Mesodermal cell (in vitro differentiated cells): ENCODE results near the gene RAP1A.
"Not testable (repeated sequence)": the region's sequence is repeated elsewhere in the genome, so short reads cannot be mapped to it uniquely, and the experiment has no call there.

ENCODE experiments used
- H3K27ac ChIP-seq: 2 replicates; pipeline ENCODE4 v1.7.0; 2013; ENCODE audit warnings: mild to moderate bottlenecking, low read depth, low read length, moderate library complexity; ENCODE audit not compliant: severe bottlenecking
- H3K36me3 ChIP-seq: 2 replicates; pipeline ENCODE4 v1.7.1; 2013; ENCODE audit warnings: mild to moderate bottlenecking, low read length, moderate library complexity; ENCODE audit not compliant: control insufficient read depth, insufficient read depth
- H3K4me1 ChIP-seq: one replicate; pipeline ENCODE4 v1.7.1; 2013; ENCODE audit warnings: mild to moderate bottlenecking, low read length; ENCODE audit not compliant: insufficient read depth, control insufficient read depth, poor library complexity, severe bottlenecking
- H3K4me3 ChIP-seq: 2 replicates; pipeline ENCODE4 v1.7.0; 2013; ENCODE audit warnings: low read length, control low read depth, mild to moderate bottlenecking; ENCODE audit not compliant: insufficient read depth, poor library complexity, severe bottlenecking; ENCODE audit errors: extremely low read depth
- H3K9me3 ChIP-seq: 2 replicates; pipeline ENCODE4 v1.7.1; 2013; ENCODE audit warnings: mild to moderate bottlenecking, low read length, moderate library complexity; ENCODE audit not compliant: control insufficient read depth
- WGBS, 2 experiments: methylation state at CpG; one replicate each; pipeline ENCODE4 v1.1.5; 2013; ENCODE audit warnings: missing lambda C conversion rate in 2 of 2; ENCODE audit not compliant: insufficient coverage in 2 of 2; 5-methylcytosine and 5-hydroxymethylcytosine counted together

Gene RAP1A

DNA sequence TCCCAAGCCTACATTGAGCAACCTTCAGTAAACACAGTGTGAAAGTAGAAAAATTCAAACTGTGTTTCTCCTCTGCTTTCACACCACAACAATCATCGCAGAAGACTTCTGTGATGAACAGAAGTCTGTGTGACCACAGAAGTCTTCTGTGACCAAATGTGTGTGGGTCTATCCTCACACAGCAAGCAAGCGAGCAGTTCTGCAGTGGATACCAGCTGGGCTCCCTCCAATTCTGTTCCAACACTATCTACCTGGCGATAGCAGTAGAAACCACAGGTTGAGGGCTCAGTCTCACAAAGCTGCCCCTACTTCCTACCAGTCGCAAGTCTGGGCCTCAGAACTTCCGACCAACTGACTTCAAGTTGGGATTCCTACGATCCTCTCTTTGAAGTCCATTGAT, 21.0 kb upstream of the RAP1A start:
- Histone ChIP-seq H3K4me1 (peaks cover 6% of the 10 kb centered on the region), H3K27ac (no peak overlapping the region), H3K4me3 (no peak overlapping the region), H3K36me3 (no peaks in the 10 kb centered on the region), H3K9me3 (no peaks in the 10 kb centered on the region)
- WGBS, 2 experiments = 98 to 100% methylated on average over 4 to 5 of the region's 6 CpGs

DNA sequence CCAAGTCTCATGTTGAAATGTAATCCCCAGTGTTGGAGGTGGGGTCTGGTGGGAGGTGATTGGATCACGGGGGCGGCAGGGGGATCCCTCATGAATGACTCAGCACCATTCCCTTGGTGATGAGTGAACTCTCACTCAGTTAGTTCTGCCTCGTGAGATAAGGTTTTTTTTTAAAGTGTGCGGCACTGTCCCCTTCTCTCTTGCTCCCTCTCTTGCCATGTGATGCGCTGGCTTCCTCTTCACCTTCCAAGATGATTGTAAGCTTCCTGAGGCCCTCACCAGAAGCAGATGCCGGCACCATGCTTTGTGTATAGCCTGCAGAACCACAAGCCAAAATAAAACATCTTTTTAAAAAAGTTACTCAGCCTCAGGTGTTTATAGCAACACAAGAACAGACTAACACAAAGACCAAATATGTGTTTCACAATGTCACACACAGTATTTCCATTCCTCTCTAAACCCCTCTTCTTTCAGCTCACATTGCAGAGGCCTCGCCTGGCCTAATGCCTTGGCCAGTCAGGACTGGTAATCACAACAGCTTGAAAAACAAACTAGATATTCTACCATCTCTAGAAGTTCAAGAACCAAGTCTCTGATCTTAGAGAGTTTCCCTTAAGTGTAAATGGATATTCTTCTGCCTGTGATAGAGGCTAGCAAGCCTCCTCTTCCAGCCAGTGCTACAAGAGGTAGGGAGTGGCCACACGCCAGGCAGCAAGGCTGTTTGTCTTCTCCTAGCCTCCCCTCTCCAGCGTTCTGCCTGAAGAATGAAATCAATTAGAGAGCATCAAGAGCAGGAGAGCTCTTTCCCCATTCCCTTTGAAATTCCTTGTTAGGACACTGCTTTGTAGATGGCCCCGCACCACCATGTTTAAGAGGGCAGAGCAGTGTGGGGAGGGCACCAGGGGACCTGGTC, 19.6 kb upstream of the RAP1A start:
- H3K4me1 ChIP-seq = peaks cover 2% of the 10 kb centered on the region
- no peaks in the 10 kb centered on the region for H3K36me3 ChIP-seq
- no peaks in the 10 kb centered on the region for H3K9me3 ChIP-seq
- no peak overlapping the region for H3K27ac ChIP-seq
- 87 to 96% methylated on average over 5 to 10 of the region's 10 CpGs for WGBS, 2 experiments
- H3K4me3 ChIP-seq = no peak overlapping the region

GRCh38 chr1:111600886-111601386, 18.7 kb upstream of the RAP1A start:
- Histone ChIP-seq H3K36me3 (no peaks in the 10 kb centered on the region), H3K4me1 (peaks cover 3% of the 10 kb centered on the region), H3K4me3 (no peak overlapping the region), H3K27ac (no peak overlapping the region), H3K9me3 (no peaks in the 10 kb centered on the region)
- WGBS, 2 experiments = 82 to 97% methylated on average over 4 of the region's 6 CpGs

- Histone ChIP-seq H3K4me1 (peaks cover 3% of the 10 kb centered on the region), H3K36me3 (no peaks in the 10 kb centered on the region), H3K9me3 (no peaks in the 10 kb centered on the region), H3K4me3 (no peak overlapping the region), H3K27ac (no peak overlapping the region)
Measured at GRCh38 chr1:111602302-111602701, 17.3 kb upstream of the RAP1A start.

DNA sequence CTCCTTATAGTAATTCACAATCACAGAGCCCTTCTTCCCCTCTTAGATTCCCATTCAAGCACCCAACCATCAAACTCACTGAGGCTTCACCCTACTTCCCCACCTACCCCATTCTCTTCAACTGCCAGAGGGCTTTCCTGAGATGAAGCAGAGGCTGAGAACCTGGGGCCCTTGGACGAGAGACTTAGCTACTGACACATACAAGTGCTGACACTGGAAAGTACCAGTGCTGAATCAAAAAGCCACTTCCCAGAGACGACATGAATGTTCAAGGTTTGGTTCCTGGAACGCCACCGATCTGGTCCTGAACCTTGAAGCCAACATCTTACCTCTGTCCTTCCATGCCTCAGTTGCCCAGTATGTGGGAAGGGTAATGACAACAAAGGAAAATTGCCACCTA, 16.6 kb upstream of the RAP1A start:
- H3K9me3 ChIP-seq = no peaks in the 10 kb centered on the region
- no peaks in the 10 kb centered on the region for H3K36me3 ChIP-seq
- H3K4me3 ChIP-seq = no peak overlapping the region
- H3K4me1 ChIP-seq = peaks cover 3% of the 10 kb centered on the region
- 82 to 100% methylated on average over 3 of the region's 4 CpGs for WGBS, 2 experiments
- H3K27ac ChIP-seq = no peak overlapping the region

DNA sequence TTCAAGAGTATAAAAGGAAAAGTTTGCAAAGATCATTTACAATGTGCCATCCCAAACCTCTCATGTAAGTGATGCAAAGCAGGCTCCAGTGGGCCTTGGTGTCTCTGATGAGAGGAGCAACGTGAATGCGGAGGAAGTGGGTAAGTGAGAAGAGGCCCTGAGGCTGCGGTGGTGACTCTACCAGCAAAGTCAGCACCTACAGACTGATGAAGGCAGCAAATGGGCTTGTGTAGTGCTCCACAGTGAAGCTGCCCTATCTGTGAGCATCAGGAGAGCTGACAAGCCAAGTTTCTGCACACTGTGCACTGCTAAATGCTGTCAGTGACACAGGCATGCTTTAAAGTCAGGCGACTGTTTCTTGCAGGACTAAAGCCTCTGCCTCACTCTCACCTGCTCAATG, 15.6 kb upstream of the RAP1A start:
- no peaks in the 10 kb centered on the region for H3K9me3 ChIP-seq
- H3K36me3 ChIP-seq = no peaks in the 10 kb centered on the region
- peaks cover 3% of the 10 kb centered on the region for H3K4me1 ChIP-seq
- no peak overlapping the region for H3K4me3 ChIP-seq
- 85 to 94% methylated on average over 4 of the region's 4 CpGs for WGBS, 2 experiments
- no peak overlapping the region for H3K27ac ChIP-seq

DNA sequence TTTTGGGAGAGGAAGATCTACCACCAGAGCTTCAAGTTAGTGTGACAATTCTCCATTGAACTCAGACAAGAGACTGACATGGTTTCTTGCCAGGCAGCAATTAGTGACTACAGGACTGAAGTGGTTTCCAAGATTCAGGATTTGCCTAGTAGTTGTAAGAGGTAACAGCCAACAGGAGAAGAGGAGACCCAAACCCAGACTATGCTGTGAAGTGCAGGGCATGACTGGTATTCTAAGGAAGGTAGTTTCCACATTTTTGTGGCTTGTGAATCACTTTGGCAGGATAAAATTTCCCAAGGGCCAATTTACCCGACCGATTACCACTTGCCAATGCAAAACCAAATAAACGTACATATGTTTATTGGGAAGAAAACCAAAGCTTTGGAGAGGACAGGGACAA, 14.7 kb upstream of the RAP1A start:
- Histone ChIP-seq H3K4me1 (peaks cover 3% of the 10 kb centered on the region), H3K4me3 (no peak overlapping the region), H3K27ac (no peak overlapping the region), H3K36me3 (no peaks in the 10 kb centered on the region), H3K9me3 (no peaks in the 10 kb centered on the region)
- WGBS, 2 experiments = 100% methylated on average over 3 of the region's 3 CpGs; no CpG with 5 or more reads in 1 of the 2 experiments

DNA sequence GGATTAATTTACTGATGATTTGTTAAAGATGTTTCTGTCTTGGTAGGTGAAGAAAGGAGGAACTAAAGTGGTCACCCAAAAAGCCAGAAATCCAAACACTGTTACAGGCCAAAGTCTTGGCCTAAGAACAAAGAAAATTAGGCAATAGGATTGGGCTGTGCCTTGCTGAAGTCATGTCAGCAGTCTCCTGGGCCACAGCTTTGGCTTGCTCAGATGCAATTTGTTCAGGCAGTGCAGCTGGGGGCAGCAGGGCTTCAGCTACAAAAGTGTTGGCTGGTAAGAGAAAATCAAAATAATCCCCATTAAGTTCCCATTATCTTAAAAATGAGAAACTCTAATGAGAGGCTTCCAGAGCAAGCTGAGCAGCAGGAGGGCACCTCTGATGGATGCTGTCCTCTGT, 14.0 kb upstream of the RAP1A start:
- Histone ChIP-seq H3K27ac (no peak overlapping the region), H3K4me3 (no peak overlapping the region)

GRCh38 chr1:111606457-111607215, 13.0 kb upstream of the RAP1A start:
- not testable (repeated sequence) for H3K27ac ChIP-seq, H3K4me1 ChIP-seq, H3K9me3 ChIP-seq, H3K36me3 ChIP-seq, H3K4me3 ChIP-seq
- 84 to 86% methylated on average over 3 of the region's 8 CpGs for WGBS, 2 experiments

More for the DNA sequence above, 14.0 kb upstream of the RAP1A start:
- Histone ChIP-seq H3K4me1 (peaks cover 3% of the 10 kb centered on the region), H3K9me3 (no peaks in the 10 kb centered on the region), H3K36me3 (no peaks in the 10 kb centered on the region)

DNA sequence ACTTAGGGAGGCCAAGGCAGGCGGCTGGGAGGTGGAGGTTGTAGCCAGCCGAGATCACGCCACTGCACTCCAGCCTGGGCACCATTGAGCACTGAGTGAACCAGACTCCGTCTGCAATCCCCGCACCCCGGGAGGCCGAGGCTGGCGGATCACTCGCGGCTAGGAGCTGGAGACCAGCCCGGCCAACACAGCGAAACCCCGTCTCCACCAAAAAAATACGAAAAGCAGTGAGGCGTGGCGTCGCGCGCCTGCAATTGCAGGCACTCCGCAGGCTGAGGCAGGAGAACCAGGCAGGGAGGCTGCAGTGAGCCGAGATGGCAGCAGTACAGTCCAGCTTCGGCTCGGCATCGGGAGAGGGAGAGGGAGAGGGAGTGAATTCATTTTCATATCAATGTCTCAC, 11.1 kb upstream of the RAP1A start:
- 90 to 98% methylated on average over 2 to 16 of the region's 24 CpGs for WGBS, 2 experiments
- not testable (repeated sequence) for H3K4me3 ChIP-seq, H3K9me3 ChIP-seq, H3K36me3 ChIP-seq, H3K27ac ChIP-seq, H3K4me1 ChIP-seq

DNA sequence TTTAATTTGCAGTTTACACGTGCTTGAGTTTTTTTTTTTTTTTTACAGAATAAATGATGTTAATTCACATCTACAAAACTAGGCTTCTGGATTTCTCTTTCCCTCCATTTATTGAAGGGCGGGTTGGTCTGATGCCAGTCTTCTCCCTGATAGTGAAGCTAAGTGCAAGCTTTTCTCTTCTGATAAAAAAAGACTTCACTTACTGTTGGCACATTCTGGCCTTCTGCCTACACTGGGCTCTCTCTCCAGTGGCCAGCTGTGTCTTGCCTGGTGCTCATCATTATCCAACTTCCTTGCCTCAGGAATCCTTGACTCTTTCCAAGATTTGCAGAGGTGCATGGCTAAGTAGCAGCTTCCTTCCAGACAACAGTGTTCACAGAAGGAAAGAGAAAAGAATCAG, 7.6 kb upstream of the RAP1A start:
- WGBS, 2 experiments = 86% methylated on average over 1 of the region's 2 CpGs; no CpG with 5 or more reads in 1 of the 2 experiments
- Histone ChIP-seq H3K4me1 (no peaks in the 10 kb centered on the region), H3K27ac (no peak overlapping the region), H3K36me3 (no peaks in the 10 kb centered on the region), H3K4me3 (no peak overlapping the region), H3K9me3 (no peaks in the 10 kb centered on the region)
